ENCODE results near the gene NOP16.

GRCh38 chr5:176409765-176410164 is 21.4 kb upstream of the NOP16 start:
- no peak for TF ChIP-seq EZH2 (IDR thresholded peaks at IDR 0.05; ENCODE audit: borderline replicate concordance, low read length)
- TF ChIP-seq, protein P1, sequence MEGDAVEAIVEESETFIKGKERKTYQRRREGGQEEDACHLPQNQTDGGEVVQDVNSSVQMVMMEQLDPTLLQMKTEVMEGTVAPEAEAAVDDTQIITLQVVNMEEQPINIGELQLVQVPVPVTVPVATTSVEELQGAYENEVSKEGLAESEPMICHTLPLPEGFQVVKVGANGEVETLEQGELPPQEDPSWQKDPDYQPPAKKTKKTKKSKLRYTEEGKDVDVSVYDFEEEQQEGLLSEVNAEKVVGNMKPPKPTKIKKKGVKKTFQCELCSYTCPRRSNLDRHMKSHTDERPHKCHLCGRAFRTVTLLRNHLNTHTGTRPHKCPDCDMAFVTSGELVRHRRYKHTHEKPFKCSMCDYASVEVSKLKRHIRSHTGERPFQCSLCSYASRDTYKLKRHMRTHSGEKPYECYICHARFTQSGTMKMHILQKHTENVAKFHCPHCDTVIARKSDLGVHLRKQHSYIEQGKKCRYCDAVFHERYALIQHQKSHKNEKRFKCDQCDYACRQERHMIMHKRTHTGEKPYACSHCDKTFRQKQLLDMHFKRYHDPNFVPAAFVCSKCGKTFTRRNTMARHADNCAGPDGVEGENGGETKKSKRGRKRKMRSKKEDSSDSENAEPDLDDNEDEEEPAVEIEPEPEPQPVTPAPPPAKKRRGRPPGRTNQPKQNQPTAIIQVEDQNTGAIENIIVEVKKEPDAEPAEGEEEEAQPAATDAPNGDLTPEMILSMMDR (conservative IDR thresholded peaks at IDR 0.05 in 1 of 2, IDR thresholded peaks at IDR 0.05 in 1 of 2; ENCODE audit: extremely low read depth in 1 of 2, insufficient read depth in 1 of 2, low read depth in 1 of 2, low read length in 2 of 2): no peak

Data from mammary epithelial cell (primary cell).